H1 (cell line): Measurements from ENCODE around the gene CCIN. TPM values are rescaled to one million over a fixed set of nuclear protein-coding genes. Genes with fewer than 3 reads are reported as not detected.

Experiments used
- CTCF ChIA-PET: fragments of 300-600 bp; sonication (Branson Sonifier 250); formaldehyde crosslinking; loops from one replicate; lab custom pipeline; 2021; ENCODE audit not compliant: partially characterized antibody; lab: Charles Lee
- POLR2A ChIA-PET: fragments of 300-600 bp; sonication (Branson Sonifier 250); formaldehyde crosslinking; loops from one replicate; lab custom pipeline; 2021; ENCODE audit warnings: inconsistent platforms; ENCODE audit not compliant: partially characterized antibody; lab: Charles Lee
- DNase-seq, 2 experiments: peaks; one replicate each; pipeline versions ENCODE4 v3.0.0 to v3.0.0-alpha.2; 2010 to 2022; ENCODE audit warnings: low spot score in 2 of 2, low read depth in 1 of 2, mixed read lengths in 1 of 2
- FAIRE-seq: peaks from 2 replicates; lab custom pipeline; 2011; peaks lifted over from hg19 to GRCh38; lab: Jason Lieb, UNC
- H2AFZ ChIP-seq: 2 replicates; pipeline ENCODE4 v1.8.1; 2012; ENCODE audit warnings: low read length, inconsistent platforms
- H2AK5ac ChIP-seq: 2 replicates; pipeline ENCODE4 v1.6.1; 2013; ENCODE audit warnings: low read depth, low read length
- H2BK120ac ChIP-seq: replicated peaks from 2 replicates; pipeline ENCODE3; 2013; ENCODE audit warnings: low read depth, low read length, inconsistent platforms
- H2BK12ac ChIP-seq: 2 replicates; pipeline ENCODE4 v1.6.1; 2013; ENCODE audit warnings: low read depth, low read length
- H2BK15ac ChIP-seq: 2 replicates; pipeline ENCODE4 v1.6.1; 2013; ENCODE audit warnings: low read length
- H2BK20ac ChIP-seq: 2 replicates; pipeline ENCODE4 v1.6.1; 2013; ENCODE audit warnings: low read length
- H2BK5ac ChIP-seq: 2 replicates; pipeline ENCODE4 v1.6.1; 2013; ENCODE audit warnings: low read depth, low read length
- H3K14ac ChIP-seq: 2 replicates; pipeline ENCODE4 v1.6.1; 2013; ENCODE audit warnings: inconsistent platforms; ENCODE audit not compliant: insufficient read length
- H3K18ac ChIP-seq: 2 replicates; pipeline ENCODE4 v1.6.1; 2013; ENCODE audit warnings: low read length; ENCODE audit errors: extremely low read depth
- H3K23ac ChIP-seq: 2 replicates; pipeline ENCODE4 v1.6.1; 2013; ENCODE audit warnings: inconsistent platforms; ENCODE audit not compliant: insufficient read length
- H3K23me2 ChIP-seq: 2 replicates; pipeline ENCODE4 v1.6.1; 2013; ENCODE audit warnings: low read depth, low read length
- H3K27ac ChIP-seq: 2 replicates; pipeline ENCODE4 v1.6.1; 2011; ENCODE audit warnings: low read depth, low read length, inconsistent platforms
- H3K27me3 ChIP-seq, 4 experiments: replicated peaks in 1 of 4; 1 replicate in 1 of 4; 2 replicates in 3 of 4; pipeline versions ENCODE4 v1.6.1 to v1.8.1; 2011 to 2013; ENCODE audit warnings: low read length in 3 of 4, mild to moderate bottlenecking in 3 of 4, inconsistent platforms in 2 of 4, mixed read lengths in 2 of 4, moderate library complexity in 1 of 4; ENCODE audit not compliant: control insufficient read depth in 3 of 4, insufficient read depth in 3 of 4; ENCODE audit errors: extremely low read depth in 1 of 4
- H3K36me3 ChIP-seq, 4 experiments: 2 replicates each; pipeline versions ENCODE4 v1.6.1 to v1.8.1; 2011 to 2013; ENCODE audit warnings: mild to moderate bottlenecking in 4 of 4, low read length in 3 of 4, moderate library complexity in 2 of 4, control low read depth in 1 of 4, inconsistent platforms in 1 of 4; ENCODE audit not compliant: insufficient read depth in 4 of 4, control insufficient read depth in 2 of 4
- H3K4ac ChIP-seq: replicated peaks from 2 replicates; pipeline ENCODE3; 2013; ENCODE audit warnings: low read length, low read depth, mixed read lengths, inconsistent platforms; ENCODE audit not compliant: insufficient read length
- H3K4me1 ChIP-seq, 4 experiments: replicated peaks in 1 of 4; 1 replicate in 1 of 4; 2 replicates in 3 of 4; pipeline versions ENCODE4 v1.6.1 to v1.8.1; 2011 to 2013; ENCODE audit warnings: low read length in 3 of 4, inconsistent platforms in 2 of 4, mixed read lengths in 1 of 4; ENCODE audit not compliant: insufficient read depth in 4 of 4, control insufficient read depth in 3 of 4
- H3K4me2 ChIP-seq, 2 experiments: 2 replicates each; pipeline versions ENCODE4 v1.6.1 to v1.8.1; 2011 to 2013; ENCODE audit warnings: low read depth in 2 of 2, low read length in 2 of 2, control low read depth in 1 of 2, inconsistent platforms in 1 of 2, mild to moderate bottlenecking in 1 of 2; ENCODE audit not compliant: insufficient read depth in 1 of 2
- H3K4me3 ChIP-seq, 4 experiments: fragments of 200-600, 300-600 bp in 1 of 4; sonication (generic), shearing (Covaris generic), sonication (Bioruptor Twin) in 1 of 4; 2 replicates each; pipeline versions ENCODE4 v1.5.1 to v1.8.1; 2011 to 2016; ENCODE audit warnings: low read length in 4 of 4, low read depth in 3 of 4, control low read depth in 2 of 4, inconsistent platforms in 2 of 4, mild to moderate bottlenecking in 2 of 4, mixed read lengths in 1 of 4, moderate library complexity in 1 of 4; ENCODE audit not compliant: insufficient read depth in 2 of 4; ENCODE audit errors: extremely low read depth in 1 of 4
- H3K56ac ChIP-seq: replicated peaks from 2 replicates; pipeline ENCODE3; 2013; ENCODE audit warnings: low read depth, mild to moderate bottlenecking, mixed read lengths, low read length, inconsistent platforms; ENCODE audit not compliant: insufficient read length
- H3K79me1 ChIP-seq: 2 replicates; pipeline ENCODE4 v1.6.1; 2013; ENCODE audit warnings: low read depth, low read length, control low read depth
- H3K79me2 ChIP-seq, 2 experiments: 2 replicates each; pipeline versions ENCODE4 v1.6.1 to v1.8.1; 2012 to 2013; ENCODE audit warnings: low read length in 2 of 2, mild to moderate bottlenecking in 2 of 2, inconsistent platforms in 1 of 2; ENCODE audit not compliant: insufficient read depth in 2 of 2, control insufficient read depth in 1 of 2
- H3K9ac ChIP-seq, 4 experiments: replicated peaks in 1 of 4; 1 replicate in 1 of 4; 2 replicates in 3 of 4; pipeline versions ENCODE4 v1.6.1 to v1.8.1; 2011 to 2013; ENCODE audit warnings: low read depth in 3 of 4, low read length in 3 of 4, control low read depth in 2 of 4, mild to moderate bottlenecking in 2 of 4, moderate library complexity in 2 of 4, inconsistent platforms in 1 of 4; ENCODE audit errors: extremely low read depth in 1 of 4
- H3K9me3 ChIP-seq, 2 experiments: 2 replicates each; pipeline versions ENCODE4 v1.6.1 to v1.8.1; 2012 to 2013; ENCODE audit warnings: mild to moderate bottlenecking in 2 of 2, moderate library complexity in 2 of 2, control low read depth in 1 of 2, inconsistent platforms in 1 of 2, low read depth in 1 of 2, low read length in 1 of 2, mixed read lengths in 1 of 2; ENCODE audit not compliant: insufficient read depth in 2 of 2
- H4K20me1 ChIP-seq, 2 experiments: replicated peaks in 1 of 2; 2 replicates each; pipeline versions ENCODE3 to v1.8.1; 2011 to 2013; ENCODE audit warnings: inconsistent platforms in 2 of 2, low read length in 2 of 2, mild to moderate bottlenecking in 1 of 2; ENCODE audit not compliant: insufficient read depth in 2 of 2, control insufficient read depth in 1 of 2
- H4K5ac ChIP-seq: 2 replicates; pipeline ENCODE4 v1.6.1; 2013; ENCODE audit warnings: low read length, low read depth, mixed read lengths, inconsistent platforms; ENCODE audit not compliant: insufficient read length
- H4K8ac ChIP-seq: 2 replicates; pipeline ENCODE4 v1.8.0; 2013; ENCODE audit warnings: mild to moderate bottlenecking, moderate library complexity, low read length, inconsistent platforms; ENCODE audit not compliant: insufficient read depth; ENCODE audit errors: extremely low read depth
- H4K91ac ChIP-seq: replicated peaks from 2 replicates; pipeline ENCODE3; 2013; ENCODE audit warnings: low read length, mixed read lengths, inconsistent platforms; ENCODE audit not compliant: insufficient read length
- CTBP2 ChIP-seq: IDR thresholded peaks from 2 replicates; pipeline ENCODE4 v1.7.0; 2011; ENCODE audit warnings: borderline replicate concordance, mild to moderate bottlenecking, moderate library complexity, mixed read lengths, low read length; ENCODE audit not compliant: insufficient read depth, insufficient read length
- GTF2F1 ChIP-seq: IDR thresholded peaks from 2 replicates; pipeline ENCODE4 v1.6.1; 2012; ENCODE audit warnings: low read depth, low read length, improper control_type of control experiment, borderline replicate concordance
- KDM5A ChIP-seq: fragments of 200-600 bp; IDR thresholded peaks from 2 replicates; pipeline ENCODE4 v1.7.1; 2012; ENCODE audit warnings: mild to moderate bottlenecking, low read length, inconsistent platforms, mixed read lengths
- POLR2AphosphoS5 ChIP-seq: IDR thresholded peaks from 2 replicates; pipeline ENCODE4 v1.6.1; 2011; ENCODE audit warnings: low read depth, low read length
- RFX5 ChIP-seq: IDR thresholded peaks from 2 replicates; pipeline ENCODE4 v1.6.1; 2011; ENCODE audit warnings: low read depth, low read length, improper control_type of control experiment, borderline replicate concordance
- SAP30 ChIP-seq: fragments of 300-600 bp; sonication (generic); IDR thresholded peaks from 2 replicates; pipeline ENCODE4 v1.7.1; 2012; ENCODE audit warnings: low read length, moderate library complexity, mild to moderate bottlenecking, inconsistent platforms; ENCODE audit not compliant: insufficient read depth, insufficient replicate concordance
- SIX5 ChIP-seq: IDR thresholded peaks from 2 replicates; pipeline ENCODE4 v1.6.1; 2011; ENCODE audit warnings: mild to moderate bottlenecking, low read depth, low read length
- TAF7 ChIP-seq: optimal IDR thresholded peaks from 2 replicates; pipeline ENCODE3; 2011; ENCODE audit warnings: low read depth, mild to moderate bottlenecking, inconsistent platforms, low read length, moderate library complexity, borderline replicate concordance
- TCF12 ChIP-seq: IDR thresholded peaks from 2 replicates; pipeline ENCODE4 v1.6.1; 2011; ENCODE audit warnings: low read depth, mild to moderate bottlenecking, low read length
- USF2 ChIP-seq: IDR thresholded peaks from 2 replicates; pipeline ENCODE4 v1.6.1; 2011; ENCODE audit warnings: low read length, improper control_type of control experiment
- YY1 ChIP-seq: IDR thresholded peaks from 2 replicates; pipeline ENCODE4 v1.6.1; 2011; ENCODE audit warnings: low read depth, mild to moderate bottlenecking, low read length
- ZNF274 ChIP-seq: IDR thresholded peaks from 2 replicates; pipeline ENCODE4 v1.7.0; 2012; ENCODE audit warnings: low read length, borderline replicate concordance; ENCODE audit errors: extremely low read depth
- WGBS, 2 experiments: shearing (Covaris generic) in 1 of 2; methylation state at CpG; one replicate each; pipeline versions ENCODE4 v1.1.6 to v1.1.7; 2013 to 2015; ENCODE audit warnings: low lambda C conversion rate in 2 of 2, mixed read lengths in 2 of 2, inconsistent platforms in 1 of 2, low coverage in 1 of 2, missing lambda C conversion rate in 1 of 2; ENCODE audit not compliant: insufficient replicate concordance in 2 of 2, insufficient coverage in 1 of 2, insufficient read length in 1 of 2; ENCODE audit errors: extremely low coverage in 1 of 2, missing lambda C conversion rate in 1 of 2; 5-methylcytosine and 5-hydroxymethylcytosine counted together
- polyA plus RNA-seq, 7 experiments: library from polyadenylated mRNA; depleted of rRNA in 3 of 7; stranded (reverse) in 5 of 7; unstranded in 2 of 7; fragments of >200 nt in 5 of 7; fragments of 200-250 nt in 2 of 7; gene quantifications; 1 replicate in 5 of 7; 2 replicates in 1 of 7; 4 replicates in 1 of 7; pipeline versions ENCODE4 v1.2.1 to v1.2.3, GENCODE V29; 2011 to 2013; ENCODE audit warnings: missing spikeins in 2 of 7, mixed read lengths in 2 of 7
- total RNA-seq: library from RNA; stranded (reverse); fragmentation: NEBNext Ultra II Directional; extraction: Animal tissue kit (Norgen Biotek cat#: 25700); gene quantifications from 2 replicates; pipeline ENCODE4 v1.2.1, GENCODE V29; 2021

CCIN gene
- total and polyA plus RNA-seq, 2 of the 8 experiments (the other 6 are each of a cell fraction or from before 2014, with no cell fraction given), result 0.19 to 0.21 TPM

DNA sequence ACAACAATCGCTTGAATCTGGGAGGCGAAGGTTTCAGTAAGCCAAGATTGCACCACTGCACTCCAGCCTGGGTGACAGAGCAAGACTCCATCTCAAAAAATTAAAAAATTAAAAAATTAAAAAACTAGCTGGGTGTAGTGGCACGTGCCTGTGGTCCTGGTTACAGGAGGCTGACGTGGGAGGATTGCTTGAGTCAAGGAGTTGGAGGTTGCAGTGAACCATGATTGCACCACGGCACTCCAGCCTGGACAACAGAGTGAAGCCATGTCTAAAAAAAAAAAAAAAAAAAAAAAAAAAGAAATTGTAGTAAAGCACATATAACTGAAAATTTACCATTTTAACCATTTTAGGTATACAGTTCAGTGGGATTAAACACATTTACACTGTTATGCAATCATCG lies 13.1 kb upstream of the CCIN start:
- FAIRE-seq, result no peak
- H3K4me2 ChIP-seq, result no peak overlapping the region
- no peak overlapping the region for H3K4me3 ChIP-seq
- H3K4me1 ChIP-seq, result no peaks in the 10 kb centered on the region
- no peak overlapping the region for H3K4ac ChIP-seq
- no peak overlapping the region for H3K56ac ChIP-seq
- H2BK12ac ChIP-seq, result no peak overlapping the region
- H3K14ac ChIP-seq, result no peak overlapping the region
- no peak overlapping the region for H2AK5ac ChIP-seq
- no peaks in the 10 kb centered on the region for H3K79me1 ChIP-seq
- no peak overlapping the region for H4K5ac ChIP-seq
- POLR2A ChIA-PET, result interaction anchor here (1.3 kb wide), 1 partner anchor 19 kb away, joined by 4 read pairs; the partner anchor contains the start of gene GLIPR2
- no peak overlapping the region for H3K18ac ChIP-seq
- H3K27ac ChIP-seq, result no peak overlapping the region
- WGBS, 2 experiments, result 90% methylated on average over 6 of the region's 6 CpGs; no CpG with 5 or more reads in 1 of the 2 experiments
- no peak overlapping the region for H2AFZ ChIP-seq
- H3K9me3 ChIP-seq, result peaks cover 6 to 8% of the 10 kb centered on the region in 2 experiments
- no peak overlapping the region for H3K23ac ChIP-seq
- H3K9ac ChIP-seq, result no peak overlapping the region
- H3K79me2 ChIP-seq, result no peaks in the 10 kb centered on the region
- DNase-seq, result no peak
- no peaks in the 10 kb centered on the region for H3K23me2 ChIP-seq
- peaks cover 0 to 4% (median 0%) of the 10 kb centered on the region in 4 experiments; a peak in 1 of 8 replicates for H3K36me3 ChIP-seq
- no peak overlapping the region for H2BK120ac ChIP-seq
- H2BK20ac ChIP-seq, result no peak overlapping the region
- no peaks in the 10 kb centered on the region for H4K20me1 ChIP-seq
- no peaks in the 10 kb centered on the region for H3K27me3 ChIP-seq
- no peak overlapping the region for H4K8ac ChIP-seq
- H2BK15ac ChIP-seq, result no peak overlapping the region
- H4K91ac ChIP-seq, result no peak overlapping the region
- CTCF ChIA-PET, result interaction anchor here (0.9 to 3.7 kb wide), 4 partner anchors 9 to 19 kb away, joined by 3 to 22 read pairs (median 8); no protein-coding TSS in a partner anchor
- no peak overlapping the region for H2BK5ac ChIP-seq
- no peak for TF ChIP-seq ZNF274
- no peak for TF ChIP-seq GTF2F1
- no peak for TF ChIP-seq USF2
- no peak for TF ChIP-seq CTBP2
- no peak for TF ChIP-seq POLR2AphosphoS5
- no peak for TF ChIP-seq RFX5
- no peak for TF ChIP-seq KDM5A
- no peak for TF ChIP-seq SAP30
- TF ChIP-seq TAF7, result no peak
- no peak for TF ChIP-seq YY1
- TF ChIP-seq SIX5, result no peak
- TF ChIP-seq TCF12, result no peak
